Peyer's patch (tissue), 4 donors: ENCODE results near the gene PLXNC1.

Experiments
- POLR2A ChIP-seq, 2 donors: fragments of 450-650 bp; IDR thresholded peaks; one replicate each; pipeline ENCODE4 v1.5.1; 2017; ENCODE audit warnings: antibody characterized with exemption in 2 of 2, mild to moderate bottlenecking in 2 of 2, moderate library complexity in 2 of 2
- TF ChIP-seq, protein P1 (sequence below), 6 experiments: fragments of 450-650 bp in 4 of 6; fragments of 200-600 bp in 2 of 6; sonication (generic) in 1 of 6; IDR thresholded peaks; one replicate each; pipeline ENCODE4 v1.5.1; 2017 to 2019; ENCODE audit warnings: antibody characterized with exemption in 6 of 6, mild to moderate bottlenecking in 3 of 6, moderate library complexity in 1 of 6

GRCh38 chr12:94126067-94126466 is 22.3 kb upstream of the PLXNC1 start:
- TF ChIP-seq POLR2A (IDR thresholded peaks at IDR 0.05) = no peak
- TF ChIP-seq, protein P1, sequence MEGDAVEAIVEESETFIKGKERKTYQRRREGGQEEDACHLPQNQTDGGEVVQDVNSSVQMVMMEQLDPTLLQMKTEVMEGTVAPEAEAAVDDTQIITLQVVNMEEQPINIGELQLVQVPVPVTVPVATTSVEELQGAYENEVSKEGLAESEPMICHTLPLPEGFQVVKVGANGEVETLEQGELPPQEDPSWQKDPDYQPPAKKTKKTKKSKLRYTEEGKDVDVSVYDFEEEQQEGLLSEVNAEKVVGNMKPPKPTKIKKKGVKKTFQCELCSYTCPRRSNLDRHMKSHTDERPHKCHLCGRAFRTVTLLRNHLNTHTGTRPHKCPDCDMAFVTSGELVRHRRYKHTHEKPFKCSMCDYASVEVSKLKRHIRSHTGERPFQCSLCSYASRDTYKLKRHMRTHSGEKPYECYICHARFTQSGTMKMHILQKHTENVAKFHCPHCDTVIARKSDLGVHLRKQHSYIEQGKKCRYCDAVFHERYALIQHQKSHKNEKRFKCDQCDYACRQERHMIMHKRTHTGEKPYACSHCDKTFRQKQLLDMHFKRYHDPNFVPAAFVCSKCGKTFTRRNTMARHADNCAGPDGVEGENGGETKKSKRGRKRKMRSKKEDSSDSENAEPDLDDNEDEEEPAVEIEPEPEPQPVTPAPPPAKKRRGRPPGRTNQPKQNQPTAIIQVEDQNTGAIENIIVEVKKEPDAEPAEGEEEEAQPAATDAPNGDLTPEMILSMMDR (IDR thresholded peaks at IDR 0.05) = no peak
